HG03457 (cell line): ENCODE measurements around the gene SLC6A8.
"Not testable (repeated sequence)": the region's sequence is repeated elsewhere in the genome, so short reads cannot be mapped to it uniquely, and the experiment has no call there.

Experiments
- ATAC-seq: cut with Tn5 transposase; IDR thresholded peaks from one replicate; pipeline ENCODE4 v1.9.1; 2021; ENCODE audit warnings: moderate number of reproducible peaks; ENCODE audit not compliant: unreplicated experiment

The SLC6A8 gene

DNA sequence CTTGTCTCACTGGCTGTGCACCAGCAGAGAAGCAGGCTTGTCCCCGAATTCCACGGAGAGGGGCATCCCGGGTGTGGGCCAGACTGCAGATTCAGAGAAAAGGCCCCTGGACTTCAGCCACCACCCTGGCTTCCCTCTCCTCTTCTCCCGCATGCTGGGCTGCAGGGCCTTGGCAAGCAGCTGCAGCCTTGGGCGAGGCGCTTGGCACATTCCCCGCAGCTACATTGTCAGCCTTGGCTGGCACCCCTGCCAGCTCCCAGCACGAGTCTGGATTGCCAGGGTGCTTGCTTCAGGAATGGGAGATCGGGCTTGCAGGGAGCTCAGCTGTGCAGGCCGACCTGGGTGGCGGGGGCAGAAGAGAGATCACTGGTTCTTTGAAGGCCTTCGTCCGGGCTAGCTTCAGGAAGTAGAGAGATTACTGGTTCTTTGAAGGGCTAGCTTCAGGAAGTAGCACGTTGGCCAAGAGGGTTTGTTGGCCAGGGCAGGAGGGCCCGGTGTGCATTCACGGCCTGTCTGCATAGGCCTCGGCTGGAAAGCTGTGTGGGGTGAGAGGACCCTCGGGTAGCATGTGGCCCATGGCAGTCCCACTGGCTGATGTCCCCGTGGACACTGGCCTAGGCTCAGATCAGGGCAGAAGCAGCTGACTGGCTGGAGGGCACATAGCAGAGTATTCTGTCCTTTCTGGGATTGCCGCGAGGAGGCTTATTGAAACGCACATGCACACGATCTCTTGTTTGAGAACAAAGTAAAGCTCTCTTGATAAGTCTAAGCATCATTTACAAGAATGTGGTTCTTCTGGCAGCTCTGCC, 39.6 kb downstream of the SLC6A8 start:
- ATAC-seq = no peak

- no peak for ATAC-seq
Measured at GRCh38 chrX:153728095-153728494, 40.4 kb downstream of the SLC6A8 start.

DNA sequence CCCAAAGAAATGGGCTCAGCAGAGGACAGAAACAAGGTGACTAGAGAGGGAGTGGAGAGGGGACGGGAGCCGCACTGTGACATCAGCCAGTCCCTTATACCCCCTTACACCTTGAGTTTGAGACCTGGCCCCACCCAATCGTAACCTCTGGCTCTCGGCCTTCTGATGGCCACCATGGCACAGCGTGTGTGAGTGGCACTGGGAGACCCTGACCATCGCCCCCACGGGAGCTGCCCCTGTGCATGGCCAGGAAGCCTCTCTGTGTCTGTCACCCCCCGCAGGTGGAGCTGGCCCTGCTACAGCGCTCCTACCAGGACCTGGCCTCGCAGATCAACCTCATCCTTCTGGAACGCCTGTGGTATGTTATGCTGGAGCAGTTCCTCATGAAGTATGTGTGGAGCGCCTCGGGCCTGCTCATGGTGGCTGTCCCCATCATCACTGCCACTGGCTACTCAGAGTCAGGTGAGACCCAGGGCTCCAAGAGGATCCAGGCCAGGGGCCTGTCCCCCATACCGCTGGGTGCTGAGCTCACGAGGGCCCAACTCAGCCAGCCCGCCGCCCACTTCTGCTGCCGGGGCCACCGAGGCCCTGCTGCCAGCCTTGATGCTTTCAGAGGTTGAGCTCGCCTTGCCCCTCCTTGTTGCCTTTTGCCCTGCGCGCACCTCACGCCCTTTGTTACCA, 41.4 kb downstream of the SLC6A8 start:
- no peak for ATAC-seq

DNA sequence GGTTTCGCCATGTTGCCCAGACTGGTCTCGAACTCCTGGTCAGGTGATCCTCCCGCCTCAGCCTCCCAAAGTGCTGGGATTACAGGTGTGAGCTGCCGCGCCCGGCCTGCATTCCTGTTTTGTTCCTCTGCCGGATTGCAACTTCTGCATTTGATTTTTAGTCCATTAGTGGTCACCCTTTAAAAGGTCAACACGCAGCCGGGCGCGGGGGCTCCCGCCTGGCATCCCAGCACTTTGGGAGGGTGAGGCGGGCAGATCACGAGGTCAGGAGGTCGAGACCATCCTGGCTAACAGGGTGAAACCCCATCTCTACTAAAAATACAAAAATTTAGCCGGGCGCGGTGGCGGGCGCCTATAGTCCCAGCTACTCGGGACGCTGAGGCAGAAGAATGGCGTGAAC, 42.4 kb downstream of the SLC6A8 start:
- ATAC-seq = not testable (repeated sequence)

DNA sequence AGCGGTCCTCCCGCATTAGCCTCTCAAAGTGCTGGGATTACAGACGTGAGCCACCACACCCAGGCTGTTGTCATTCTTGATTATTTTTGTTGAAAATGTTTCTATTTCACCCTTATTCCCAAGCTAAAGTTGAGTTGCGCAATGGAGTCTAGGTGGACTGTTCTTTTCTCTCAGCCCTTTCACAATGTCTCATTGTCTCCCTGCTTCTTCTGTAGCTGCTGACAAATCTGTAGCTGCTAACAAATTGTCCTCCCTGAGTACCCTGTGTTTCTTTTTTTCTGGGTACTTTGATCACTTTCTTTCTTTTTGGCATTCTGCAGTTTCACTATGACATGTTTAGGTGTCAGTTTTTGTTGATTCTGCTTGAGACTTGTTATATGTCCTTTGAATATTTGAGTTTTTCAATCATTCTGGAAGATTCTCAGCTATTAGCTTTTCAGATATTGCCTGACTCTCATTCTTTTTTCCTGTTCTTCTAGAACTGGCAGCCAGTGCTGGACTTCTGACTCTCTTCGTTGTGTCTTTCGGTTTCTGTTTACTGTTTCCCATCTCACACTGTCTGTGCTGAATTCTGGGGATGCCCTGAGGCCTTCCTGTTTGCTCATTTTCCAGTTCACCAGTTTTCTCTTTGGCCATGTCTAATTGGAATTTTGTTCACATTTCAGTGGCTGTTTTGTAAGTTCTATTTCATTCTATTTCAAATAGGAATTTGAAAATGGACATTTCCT, 43.6 kb downstream of the SLC6A8 start:
- ATAC-seq = no peak

- no peak for ATAC-seq
Measured at GRCh38 chrX:153731845-153732215, 44.1 kb downstream of the SLC6A8 start.

DNA sequence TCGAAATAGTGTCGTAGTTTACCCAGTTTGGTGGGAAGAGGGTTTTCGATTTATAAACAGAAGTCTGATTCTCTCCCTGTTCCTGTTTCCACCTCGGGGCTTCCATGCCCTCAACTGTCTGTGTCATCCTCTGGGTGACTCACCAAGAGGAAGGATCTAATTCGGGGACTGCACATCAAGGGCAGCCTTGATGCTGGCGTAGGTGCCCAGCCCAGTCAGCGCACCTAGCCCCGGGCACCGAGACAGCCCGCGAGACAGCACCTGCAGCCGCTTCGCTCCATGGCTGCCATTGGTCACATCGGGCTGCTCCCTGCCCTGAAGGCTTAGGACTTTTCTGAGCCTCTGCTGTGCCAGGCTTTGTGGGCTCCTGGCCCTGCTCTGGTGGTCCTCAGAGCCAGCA, 44.7 kb downstream of the SLC6A8 start:
- ATAC-seq = no peak

DNA sequence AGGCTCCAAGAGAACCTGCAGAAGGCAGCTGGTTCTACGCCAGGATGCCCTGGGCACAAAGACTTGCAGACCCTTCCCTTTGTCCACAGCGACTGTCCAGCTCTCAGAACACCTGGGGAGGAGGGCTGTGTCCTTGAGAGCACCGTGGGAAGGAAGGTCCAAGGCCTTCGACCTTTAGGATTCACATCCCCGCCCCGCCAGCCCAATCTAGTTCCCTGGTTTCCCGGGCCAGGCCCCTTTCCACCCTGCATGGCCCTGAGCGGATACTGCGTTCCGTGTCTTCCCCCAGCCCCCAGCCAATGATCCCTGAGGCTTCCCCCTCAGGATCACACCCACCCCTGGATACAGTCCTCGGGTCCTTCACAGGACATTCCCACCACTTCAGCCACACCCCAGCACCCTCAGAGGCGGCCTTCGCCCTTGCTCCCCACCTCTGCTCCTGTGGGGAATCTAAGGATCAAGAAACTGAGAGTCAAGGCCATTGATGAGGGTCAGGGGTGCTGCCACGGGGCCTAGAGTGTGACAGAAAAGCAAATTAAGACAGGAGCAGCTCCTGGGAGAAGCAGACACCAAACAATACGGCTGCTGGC, 46.0 kb downstream of the SLC6A8 start:
- no peak for ATAC-seq

GRCh38 chrX:153734871-153735270, 47.1 kb downstream of the SLC6A8 start:
- ATAC-seq = no peak

DNA sequence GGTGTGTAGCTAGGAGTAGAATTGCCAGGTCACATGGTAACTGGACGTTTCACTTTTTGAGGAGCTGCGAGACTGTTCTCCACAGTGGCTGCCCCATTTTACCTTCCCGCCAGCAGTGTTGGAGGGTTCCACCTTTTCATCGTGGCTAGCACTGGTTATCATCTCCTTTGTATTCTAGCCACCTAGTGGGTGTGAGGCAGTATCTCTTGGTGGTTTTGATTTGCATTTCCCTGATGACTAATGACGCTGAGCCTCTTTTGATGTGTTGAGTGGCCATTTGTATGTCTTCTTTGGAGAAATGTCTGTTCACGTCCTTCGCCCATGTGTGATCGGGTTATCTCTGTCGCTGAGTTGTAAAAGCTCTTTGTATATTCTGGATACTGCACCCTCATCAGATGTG, 47.5 kb downstream of the SLC6A8 start:
- no peak for ATAC-seq

GRCh38 chrX:153736071-153736820, 48.5 kb downstream of the SLC6A8 start:
- no peak for ATAC-seq

DNA sequence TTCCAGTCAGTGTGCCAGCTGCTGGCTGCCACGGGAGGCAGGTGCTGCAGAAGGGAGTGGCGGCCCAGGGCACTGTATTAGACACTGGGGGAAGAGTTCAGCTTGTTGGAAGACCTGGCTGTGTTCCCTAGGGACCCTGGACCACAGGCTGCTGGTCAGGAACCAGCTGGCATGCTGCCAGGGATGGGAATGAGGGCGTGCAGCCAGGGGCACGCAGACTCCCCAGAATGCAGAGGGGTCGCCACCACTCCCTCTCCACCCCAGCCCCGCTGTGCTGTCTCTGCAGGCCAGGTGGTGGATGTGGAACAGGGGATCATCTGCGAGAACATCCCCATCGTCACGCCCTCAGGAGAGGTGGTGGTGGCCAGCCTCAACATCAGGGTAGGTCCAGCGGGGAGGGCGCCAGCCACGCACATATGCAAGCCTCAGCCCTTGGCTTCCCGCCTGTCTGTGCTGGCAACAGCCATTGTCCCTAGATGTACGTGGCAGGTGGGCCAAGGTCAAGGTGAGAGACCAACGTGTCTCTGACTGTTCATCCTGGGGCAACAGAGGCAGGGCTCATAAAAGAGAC, 49.2 kb downstream of the SLC6A8 start:
- no peak for ATAC-seq

DNA sequence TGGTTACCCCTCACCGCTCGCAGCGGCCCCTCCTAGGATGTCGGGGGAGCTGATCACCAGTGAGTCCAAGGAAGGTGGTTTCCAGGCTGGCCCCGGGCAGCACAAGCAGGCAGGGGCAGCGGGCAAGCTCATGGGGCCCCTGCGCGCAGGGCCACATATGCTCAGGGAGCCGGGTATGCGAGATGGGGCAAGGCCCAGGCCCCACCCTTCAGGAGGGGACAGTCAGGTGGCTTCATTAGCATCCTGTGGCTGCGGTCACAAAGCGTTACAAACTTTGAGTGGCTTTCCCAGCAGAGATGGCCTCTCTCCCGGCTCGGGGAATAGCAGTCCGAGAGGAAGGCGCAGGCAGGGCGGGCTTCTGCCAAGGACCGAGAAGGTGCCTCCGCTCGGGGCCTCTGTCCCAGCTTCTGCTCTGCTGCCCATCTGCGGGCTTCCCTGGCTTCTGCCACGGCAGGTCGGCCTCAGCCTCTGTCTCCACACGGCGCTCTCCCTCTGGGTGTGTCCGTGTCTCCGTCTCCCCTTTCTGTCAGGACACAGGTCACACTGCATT, 50.4 kb downstream of the SLC6A8 start:
- no peak for ATAC-seq

DNA sequence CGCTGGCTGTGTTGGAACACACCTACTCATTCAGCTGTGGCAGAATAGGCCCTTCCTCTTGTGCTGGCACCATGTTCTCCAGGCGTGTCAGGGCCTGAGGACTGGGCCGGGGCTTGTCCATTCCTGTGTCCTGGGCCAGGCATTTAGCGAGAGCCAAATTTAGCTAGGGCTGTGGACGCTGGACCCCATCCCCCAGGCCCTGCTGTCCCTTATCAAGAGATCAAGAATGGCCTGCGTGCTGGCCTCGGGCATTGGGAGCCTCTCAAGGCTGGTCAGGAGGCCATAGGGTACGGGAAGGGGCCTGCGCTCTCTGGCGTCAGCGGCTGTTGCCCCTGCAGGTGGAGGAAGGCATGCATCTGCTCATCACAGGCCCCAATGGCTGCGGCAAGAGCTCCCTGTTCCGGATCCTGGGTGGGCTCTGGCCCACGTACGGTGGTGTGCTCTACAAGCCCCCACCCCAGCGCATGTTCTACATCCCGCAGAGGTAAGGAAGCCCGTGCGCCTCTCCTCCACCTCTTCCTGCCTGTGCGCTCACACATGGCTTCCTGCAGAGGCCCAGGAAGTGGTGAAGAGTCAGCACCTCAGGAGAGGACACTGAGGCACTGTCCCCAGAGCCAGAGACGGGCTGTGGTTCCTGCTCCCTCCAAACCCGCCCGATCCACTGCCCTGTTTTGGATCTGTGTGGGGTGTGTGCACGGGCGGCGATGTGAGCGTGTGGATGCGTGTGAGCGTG, 52.2 kb downstream of the SLC6A8 start:
- no peak for ATAC-seq

- no peak for ATAC-seq
Measured at GRCh38 chrX:153740631-153741222, 53.0 kb downstream of the SLC6A8 start.

- ATAC-seq = no peak
Measured at GRCh38 chrX:153741446-153741845, 53.7 kb downstream of the SLC6A8 start.

- ATAC-seq = not testable (repeated sequence)
Measured at GRCh38 chrX:153742111-153742510, 54.4 kb downstream of the SLC6A8 start.

GRCh38 chrX:153742796-153743467, 55.2 kb downstream of the SLC6A8 start:
- ATAC-seq = not testable (repeated sequence)
